Neural progenitor cell (in vitro differentiated cells): ENCODE results near the gene RUNX1.

Experiments used
- CTCF ChIP-seq: fragments of 200-600 bp; sonication (generic); IDR thresholded peaks from 2 replicates; pipeline ENCODE4 v1.5.1; 2017; ENCODE audit warnings: antibody characterized with exemption, mild to moderate bottlenecking
- EZH2phosphoT487 ChIP-seq: fragments of 200-600 bp; sonication (generic); IDR thresholded peaks from 2 replicates; pipeline ENCODE4 v1.6.1; 2017; ENCODE audit warnings: antibody characterized with exemption

GRCh38 chr21:34945288-34945687 is 103.8 kb downstream of the RUNX1 start:
- TF ChIP-seq CTCF (no peak), EZH2phosphoT487 (no peak)
